B cell (primary cell): ENCODE data around the gene UBXN2A. TPM values are rescaled to one million over a fixed set of nuclear protein-coding genes. Genes with fewer than 3 reads are reported as not detected.

Experiments
- ATAC-seq: fragments of 200-7000 bp; cut with Tn5 transposase; one replicate; pipeline ENCODE4 v1.10.0; 2021; ENCODE audit warnings: low read depth, mild to moderate bottlenecking, moderate number of reproducible peaks, moderate library complexity
- CTCF ChIA-PET: fragments of 350-600 bp; sonication (Branson Sonifier 250); formaldehyde crosslinking; loops from one replicate; lab custom pipeline; 2021; ENCODE audit warnings: antibody characterized with exemption, inconsistent platforms; lab: Charles Lee
- POLR2A ChIA-PET: fragments of 350-600 bp; sonication (Branson Sonifier 250); formaldehyde crosslinking; loops from one replicate; lab custom pipeline; 2021; ENCODE audit warnings: antibody characterized with exemption; lab: Charles Lee
- DNase-seq: peaks from one replicate; pipeline ENCODE4 v3.0.0; 2013
- H2AFZ ChIP-seq: 2 replicates; pipeline ENCODE4 v1.6.1; 2012; ENCODE audit warnings: mild to moderate bottlenecking, low read depth, low read length; ENCODE audit not compliant: insufficient read depth, poor library complexity, severe bottlenecking
- H3K27ac ChIP-seq, 2 donors: 1 replicate in 1 of 2; 2 replicates in 1 of 2; pipeline ENCODE4 v1.5.1; 2012 to 2013; ENCODE audit warnings: low read length in 2 of 2, mild to moderate bottlenecking in 2 of 2, moderate library complexity in 1 of 2
- H3K27me3 ChIP-seq, 4 experiments: fragments of 200-600 bp in 1 of 4; sonication (generic) in 1 of 4; replicated peaks in 1 of 4; 1 replicate in 2 of 4; 2 replicates in 2 of 4; pipeline versions ENCODE4 v1.6.1 to v1.7.0; 2013 to 2016; ENCODE audit warnings: low read length in 3 of 4, mild to moderate bottlenecking in 2 of 4, mixed read lengths in 1 of 4, moderate library complexity in 1 of 4; ENCODE audit not compliant: insufficient read depth in 4 of 4, control insufficient read depth in 3 of 4; ENCODE audit errors: control extremely low read depth in 1 of 4
- H3K36me3 ChIP-seq, 2 experiments: replicated peaks in 1 of 2; 1 replicate in 1 of 2; 2 replicates in 1 of 2; pipeline versions ENCODE4 v1.6.1 to v1.7.1; 2013; ENCODE audit warnings: low read length in 1 of 2; ENCODE audit not compliant: insufficient read depth in 2 of 2, control insufficient read depth in 1 of 2; ENCODE audit errors: control extremely low read depth in 1 of 2, extremely low read depth in 1 of 2
- H3K4me1 ChIP-seq, 2 donors: fragments of 200-600 bp in 1 of 2; sonication (generic) in 1 of 2; 1 replicate in 1 of 2; 2 replicates in 1 of 2; pipeline versions ENCODE4 v1.5.1 to v1.6.1; 2013 to 2017; ENCODE audit warnings: low read length in 2 of 2; ENCODE audit not compliant: control insufficient read depth in 2 of 2, insufficient read depth in 2 of 2
- H3K4me2 ChIP-seq: replicated peaks from 2 replicates; pipeline ENCODE3; 2012; ENCODE audit warnings: mild to moderate bottlenecking, low read depth, low read length; ENCODE audit not compliant: poor library complexity, severe bottlenecking
- H3K4me3 ChIP-seq, 5 experiments: fragments of 200-600 bp in 1 of 5; sonication (generic) in 1 of 5; 1 replicate in 3 of 5; 2 replicates in 2 of 5; pipeline versions ENCODE4 v1.5.1 to v1.7.0; 2011 to 2016; ENCODE audit warnings: low read length in 4 of 5, mild to moderate bottlenecking in 4 of 5, low read depth in 2 of 5, control low read depth in 1 of 5, moderate library complexity in 1 of 5; ENCODE audit not compliant: insufficient read depth in 1 of 5; ENCODE audit errors: control extremely low read depth in 1 of 5, extremely low read depth in 1 of 5
- H3K79me2 ChIP-seq: fragments of 200-600 bp; sonication (generic); one replicate; pipeline ENCODE4 v1.6.0; 2016; ENCODE audit warnings: low read length; ENCODE audit not compliant: control insufficient read depth, insufficient read depth
- H3K9ac ChIP-seq: fragments of 200-600 bp; sonication (generic); 2 replicates; pipeline ENCODE4 v1.6.1; 2017; ENCODE audit warnings: mild to moderate bottlenecking, low read length, moderate library complexity
- H3K9me3 ChIP-seq, 3 donors: one replicate each; pipeline versions ENCODE4 v1.6.1 to v1.7.1; 2013; ENCODE audit warnings: low read length in 2 of 3; ENCODE audit not compliant: control insufficient read depth in 2 of 3, insufficient read depth in 1 of 3; ENCODE audit errors: control extremely low read depth in 1 of 3
- H4K20me1 ChIP-seq: 2 replicates; pipeline ENCODE4 v1.6.0; 2012; ENCODE audit warnings: mild to moderate bottlenecking, low read length; ENCODE audit not compliant: insufficient read depth, control insufficient read depth, poor library complexity, severe bottlenecking
- H3K27ac Mint-ChIP-seq: one replicate; pipeline ENCODE4 v1.8.0; 2021; ENCODE audit warnings: mixed read lengths
- H3K27me3 Mint-ChIP-seq: one replicate; pipeline ENCODE4 v1.8.0; 2021; ENCODE audit warnings: mixed read lengths
- H3K4me1 Mint-ChIP-seq: one replicate; pipeline ENCODE4 v1.8.0; 2021; ENCODE audit warnings: mixed read lengths
- H3K4me3 Mint-ChIP-seq: one replicate; pipeline ENCODE4 v1.8.0; 2021; ENCODE audit warnings: mixed read lengths
- H3K9me3 Mint-ChIP-seq: one replicate; pipeline ENCODE4 v1.8.0; 2022; ENCODE audit warnings: mixed read lengths; ENCODE audit not compliant: insufficient read depth
- EZH2 ChIP-seq: IDR thresholded peaks from 2 replicates; pipeline ENCODE4 v1.6.1; 2012; ENCODE audit warnings: borderline replicate concordance, low read depth, mild to moderate bottlenecking, moderate library complexity, low read length; ENCODE audit not compliant: insufficient read depth, poor library complexity, severe bottlenecking
- WGBS: methylation state at CpG from one replicate; pipeline ENCODE4 v1.1.5; 2013; ENCODE audit warnings: missing lambda C conversion rate; ENCODE audit not compliant: insufficient coverage; 5-methylcytosine and 5-hydroxymethylcytosine counted together
- intact Hi-C: fragments of 100-400 bp; cut with micrococcal nuclease; formaldehyde crosslinking; loops from one replicate; pipeline ENCODE4 v1.10.0; 2022
- polyA plus RNA-seq: library from polyadenylated mRNA; depleted of rRNA; stranded (reverse); fragments of >200 nt; gene quantifications from 2 replicates; pipeline ENCODE4 v1.2.3, GENCODE V29; 2012
- total RNA-seq, 2 donors: library from RNA; stranded (reverse); fragments of 120-200 nt in 1 of 2; gene quantifications; 1 replicate in 1 of 2; 2 replicates in 1 of 2; pipeline versions ENCODE4 v1.2.3 to v1.2.4, GENCODE V29; 2013 to 2022
- TF ChIP-seq, protein P1 (sequence below): fragments of 200-600 bp; IDR thresholded peaks from one replicate; pipeline ENCODE4 v1.8.0; 2022; ENCODE audit warnings: antibody characterized with exemption, mild to moderate bottlenecking

UBXN2A gene
- total and polyA plus RNA-seq, 2 donors (not counting 1 experiment from before 2014, with no cell fraction given): 2.8 to 13.4 TPM

DNA sequence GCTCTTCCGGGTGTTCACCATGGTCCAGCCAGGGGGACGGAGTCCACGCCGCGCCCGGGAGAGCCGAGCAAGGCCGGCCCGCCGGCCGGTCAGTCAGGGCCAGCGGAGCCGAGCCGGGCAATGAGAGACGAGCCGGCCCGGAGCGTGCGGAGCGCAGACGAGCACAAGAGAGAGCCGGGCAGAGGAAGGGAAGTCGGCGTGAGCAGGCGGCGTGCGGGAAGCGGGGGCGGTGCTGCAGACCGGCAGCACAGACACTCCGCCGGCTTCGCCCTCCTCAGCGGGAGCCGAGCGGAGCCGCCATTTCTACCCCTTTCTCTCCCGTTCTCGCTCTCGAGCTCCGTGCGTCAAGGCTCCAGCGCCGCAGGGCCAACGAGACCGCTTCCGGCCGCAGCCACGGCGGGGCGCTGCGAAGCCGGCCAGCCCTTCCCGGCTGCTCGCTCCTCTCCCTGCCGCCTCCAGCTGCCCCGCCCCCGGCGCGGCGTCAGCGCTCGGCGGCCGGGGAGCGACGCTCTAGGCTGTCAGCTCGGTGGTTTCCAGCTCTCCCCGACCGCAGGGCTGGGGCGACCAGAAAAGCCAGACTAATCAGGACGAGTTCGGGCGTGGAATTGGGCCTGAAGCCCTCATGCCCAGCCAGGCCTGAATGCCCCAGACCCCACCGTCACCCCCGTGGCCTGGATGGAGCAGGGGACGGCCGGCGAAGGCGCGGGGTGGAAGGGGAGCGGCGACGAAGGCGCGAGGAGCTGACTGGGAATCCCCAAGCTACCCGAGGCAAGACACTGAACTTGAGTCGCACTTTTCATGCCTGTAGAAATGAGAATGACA lies 13.3 kb upstream of the UBXN2A start, which contains the start of gene ATAD2B:
Gene ATAD2B (minus strand): TSS at position 374 of the 822 bp plus-strand sequence. CDS start 353 bp downstream, at position 21.
- CTCF ChIA-PET: interaction anchor here (0.6 to 5.5 kb wide), 30 partner anchors 9 to 157 kb away, joined by 3 to 66 read pairs (median 5); partner anchors contain the start of genes FKBP1B, SF3B6, TP53I3 and UBXN2A
- Histone ChIP-seq H3K4me2 (peak within 1 kb of the TSS; percentile 93), H4K20me1 (peaks cover 38% of the 10 kb centered on the region), H3K27me3 (no peaks in the 10 kb centered on the region), H3K9me3 (no peaks in the 10 kb centered on the region), H3K4me1 (peaks cover 18 to 26% of the 10 kb centered on the region in 2 donors), H3K79me2 (peaks cover 55% of the 10 kb centered on the region), H3K36me3 (no peaks in the 10 kb centered on the region), H3K9ac (peak within 1 kb of the TSS; percentile 100), H3K4me3 (peak within 1 kb of the TSS; percentile 67 to 100 (median 98)), H2AFZ (peak within 1 kb of the TSS; percentile 86), H3K27ac (peak within 1 kb of the TSS; percentile 96 to 99)
- H3K4me1 Mint-ChIP-seq: peaks cover 49% of the 10 kb centered on the region
- ATAC-seq: peak; percentile 81
- DNase-seq: peak; percentile 99
- intact Hi-C loops: loop anchor here (1.0 to 10.0 kb wide), 10 partner anchors 13 to 1745 kb away; partner anchors contain the start of genes DTNB, FAM228B, PFN4 and SF3B6
- TF ChIP-seq EZH2: no peak
- TF ChIP-seq, protein P1, sequence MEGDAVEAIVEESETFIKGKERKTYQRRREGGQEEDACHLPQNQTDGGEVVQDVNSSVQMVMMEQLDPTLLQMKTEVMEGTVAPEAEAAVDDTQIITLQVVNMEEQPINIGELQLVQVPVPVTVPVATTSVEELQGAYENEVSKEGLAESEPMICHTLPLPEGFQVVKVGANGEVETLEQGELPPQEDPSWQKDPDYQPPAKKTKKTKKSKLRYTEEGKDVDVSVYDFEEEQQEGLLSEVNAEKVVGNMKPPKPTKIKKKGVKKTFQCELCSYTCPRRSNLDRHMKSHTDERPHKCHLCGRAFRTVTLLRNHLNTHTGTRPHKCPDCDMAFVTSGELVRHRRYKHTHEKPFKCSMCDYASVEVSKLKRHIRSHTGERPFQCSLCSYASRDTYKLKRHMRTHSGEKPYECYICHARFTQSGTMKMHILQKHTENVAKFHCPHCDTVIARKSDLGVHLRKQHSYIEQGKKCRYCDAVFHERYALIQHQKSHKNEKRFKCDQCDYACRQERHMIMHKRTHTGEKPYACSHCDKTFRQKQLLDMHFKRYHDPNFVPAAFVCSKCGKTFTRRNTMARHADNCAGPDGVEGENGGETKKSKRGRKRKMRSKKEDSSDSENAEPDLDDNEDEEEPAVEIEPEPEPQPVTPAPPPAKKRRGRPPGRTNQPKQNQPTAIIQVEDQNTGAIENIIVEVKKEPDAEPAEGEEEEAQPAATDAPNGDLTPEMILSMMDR: peak; percentile 81
- no peaks in the 10 kb centered on the region for H3K27me3 Mint-ChIP-seq
- H3K4me3 Mint-ChIP-seq: peak within 1 kb of the TSS; percentile 96
- H3K9me3 Mint-ChIP-seq: no peaks in the 10 kb centered on the region
- POLR2A ChIA-PET: interaction anchor here (0.6 to 3.9 kb wide), 16 partner anchors 8 to 1182 kb away, joined by 3 to 47 read pairs (median 5); partner anchors contain the start of genes SF3B6, TP53I3, UBXN2A and WDCP
- under 1% methylated on average over 88 of the region's 88 CpGs for WGBS
- peak within 1 kb of the TSS; percentile 97 for H3K27ac Mint-ChIP-seq
